Tongue (tissue), 2 donors: ENCODE data around the gene KRT1. TPM values are rescaled to one million over a fixed set of nuclear protein-coding genes. Genes with fewer than 3 reads are reported as not detected.

Experiments used
- DNase-seq: peaks from one replicate; pipeline ENCODE4 v3.0.0-alpha.2; 2015
- total RNA-seq: library from RNA; depleted of rRNA; stranded (reverse); fragments of >200 nt; gene quantifications from one replicate; pipeline ENCODE4 v1.2.3, GENCODE V29; 2014

The KRT1 gene
- total RNA-seq, 1 donor from 2014 or later, result not detected

DNA sequence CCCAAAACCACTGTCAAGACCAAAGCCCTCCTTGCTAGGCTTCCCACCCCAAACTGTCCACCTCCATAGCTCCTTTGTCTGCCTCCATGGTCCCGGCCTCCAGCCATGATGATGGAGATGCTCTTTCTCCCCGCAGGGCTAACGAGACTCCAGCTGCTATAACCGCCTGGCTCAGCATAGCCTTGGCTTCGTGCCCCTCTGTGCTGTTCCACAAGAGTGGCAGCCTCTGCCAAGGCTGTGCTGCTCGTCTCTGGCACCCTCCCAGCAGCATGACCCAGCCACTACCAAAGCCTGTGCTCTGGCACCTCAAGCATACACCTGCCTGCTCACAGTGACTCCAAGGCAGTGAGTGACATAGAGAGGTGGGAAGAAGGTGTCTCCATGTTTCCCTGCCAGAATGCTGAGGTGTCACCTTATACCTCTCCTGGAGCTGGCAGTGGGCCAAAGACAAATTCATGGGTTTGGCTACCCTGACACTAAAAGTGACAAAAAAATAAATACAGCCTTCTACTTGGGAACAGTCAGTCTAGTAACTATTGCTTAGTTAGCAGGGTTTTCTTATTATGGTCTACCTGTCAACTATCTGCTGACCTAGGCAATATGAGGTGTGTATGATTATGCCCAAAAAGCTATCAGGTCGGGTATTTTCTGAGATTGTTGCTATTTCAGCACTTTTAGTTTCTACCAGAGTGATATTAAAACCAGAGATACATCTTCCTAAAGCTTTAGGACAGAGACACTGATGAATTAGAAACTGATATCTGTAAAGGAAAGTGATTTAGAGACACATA, 45.7 kb downstream of the KRT1 start:
- DNase-seq, result peak; percentile 88

DNA sequence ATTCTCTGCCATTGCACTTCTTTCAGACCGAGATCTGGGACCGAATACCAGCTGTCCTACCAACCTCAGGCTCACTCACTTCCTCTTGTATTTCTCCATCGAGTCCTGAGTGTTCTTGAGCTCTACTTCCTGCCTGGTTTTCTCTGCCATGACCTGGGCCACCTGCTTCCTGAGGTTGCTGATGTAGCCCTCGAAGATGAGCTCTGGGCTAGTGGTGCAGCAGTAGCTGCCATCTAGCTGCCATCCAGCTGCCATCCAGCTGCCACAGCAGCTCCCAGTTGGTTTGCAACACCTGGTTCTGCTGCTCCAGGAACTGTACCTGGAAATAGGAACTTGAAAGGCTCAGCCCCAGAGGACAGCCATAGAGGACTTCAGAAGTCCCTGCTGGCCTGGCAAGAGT, 46.8 kb downstream of the KRT1 start:
- no peak for DNase-seq

DNA sequence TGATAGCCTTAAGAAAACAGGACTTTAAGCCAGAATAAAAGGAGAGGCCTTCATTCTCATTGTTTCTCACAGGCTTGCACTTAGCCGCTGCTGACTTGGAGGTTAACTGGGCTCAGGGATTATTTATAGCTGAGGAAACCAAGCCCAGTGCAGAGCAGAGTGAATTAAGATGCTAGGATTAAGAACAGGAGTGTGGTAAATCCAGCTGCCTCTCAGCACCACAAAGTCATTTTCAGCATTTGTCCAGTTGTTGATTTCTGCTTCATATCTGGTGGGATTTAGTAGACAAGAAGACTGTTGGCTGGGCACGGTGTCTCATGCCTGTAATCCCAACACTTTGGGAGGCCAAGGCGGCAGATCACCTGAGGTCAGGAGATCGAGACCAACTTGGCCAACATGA, 47.6 kb downstream of the KRT1 start:
- peak; percentile 8 for DNase-seq

DNA sequence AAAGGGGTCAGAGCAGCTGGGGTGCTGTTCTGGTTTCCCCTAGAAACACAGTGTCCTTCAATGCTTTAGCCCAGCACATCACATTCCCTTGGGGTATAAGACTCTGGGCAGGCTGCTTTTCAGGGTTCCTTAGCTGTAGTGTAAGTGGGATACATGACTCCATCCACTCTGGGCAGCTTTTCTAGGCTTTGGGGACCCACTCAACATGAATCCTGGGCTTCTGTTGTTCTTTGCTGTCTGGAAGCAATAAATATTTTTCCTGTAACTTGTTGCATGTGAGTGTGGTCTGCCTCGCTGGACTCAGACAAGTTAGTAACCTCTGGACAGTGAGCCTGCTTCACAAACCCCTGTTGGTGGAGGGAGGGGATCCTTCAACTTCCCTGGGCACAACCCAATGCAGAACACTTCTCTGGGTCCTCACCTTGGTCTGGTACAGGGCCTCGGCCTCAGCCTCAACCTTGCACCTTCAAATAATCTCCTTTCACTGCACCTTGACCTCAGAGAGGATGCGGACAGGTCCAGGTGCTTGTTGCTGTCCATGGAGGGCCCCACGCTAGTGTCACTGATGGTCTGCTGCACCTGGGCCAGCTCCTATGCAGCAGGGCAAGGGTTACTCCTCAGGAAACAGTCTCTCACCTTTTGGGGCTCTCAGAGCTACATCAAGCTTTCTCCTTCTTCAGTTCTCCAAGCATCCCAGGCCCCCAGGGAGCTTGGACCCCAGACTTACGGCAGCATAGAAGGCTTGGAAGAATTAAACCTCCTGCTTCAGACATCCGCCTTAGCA, 48.3 kb downstream of the KRT1 start:
- DNase-seq, result no peak

DNA sequence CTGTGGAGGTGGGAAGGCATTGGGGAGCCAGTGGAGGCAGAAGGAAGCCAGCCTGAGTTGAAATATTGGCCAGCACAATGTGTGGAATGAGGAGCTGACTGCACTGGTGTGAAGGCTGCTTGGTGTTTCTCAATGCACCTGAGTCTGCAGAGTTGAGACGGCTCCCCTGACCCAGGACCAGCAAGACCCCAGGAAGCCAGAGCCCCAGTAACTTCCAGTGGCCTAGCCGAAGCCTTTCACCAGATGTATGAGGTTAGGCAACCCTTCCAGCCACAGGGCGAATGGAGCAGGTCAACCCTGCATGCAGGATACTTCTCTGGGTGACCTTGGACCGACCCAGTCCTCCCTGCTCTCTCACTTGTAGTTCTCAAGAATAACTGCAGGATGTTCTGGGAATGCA, 48.9 kb downstream of the KRT1 start:
- DNase-seq, result no peak

DNA sequence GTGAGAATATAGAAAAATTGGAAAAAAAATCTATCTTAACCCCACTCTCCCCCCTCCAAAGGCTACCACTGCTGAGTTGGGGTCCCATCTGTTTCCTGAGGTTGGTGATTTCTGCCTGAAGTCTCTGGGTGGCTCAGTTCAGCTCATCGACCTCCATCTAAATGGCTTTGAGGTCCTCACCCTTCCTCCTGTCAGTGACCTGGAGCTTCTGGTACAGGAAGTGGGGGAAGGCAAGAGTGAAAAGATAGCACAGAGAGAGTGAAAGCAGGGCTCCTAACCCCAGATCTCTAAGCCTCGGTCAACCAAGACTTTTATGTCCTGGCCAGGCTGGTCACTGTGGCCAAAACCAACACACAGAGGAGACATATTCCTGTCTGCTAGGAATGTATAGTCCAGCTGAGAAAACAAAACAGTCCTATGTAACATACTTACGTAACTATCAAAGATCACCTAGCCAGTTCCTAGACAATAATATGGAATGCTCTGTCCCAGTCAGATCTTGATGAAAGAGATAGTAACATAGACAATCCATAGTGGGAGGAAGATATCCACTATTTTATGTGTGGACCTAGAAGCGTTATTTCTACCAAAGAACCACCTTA, 49.5 kb downstream of the KRT1 start:
- DNase-seq, result no peak

DNA sequence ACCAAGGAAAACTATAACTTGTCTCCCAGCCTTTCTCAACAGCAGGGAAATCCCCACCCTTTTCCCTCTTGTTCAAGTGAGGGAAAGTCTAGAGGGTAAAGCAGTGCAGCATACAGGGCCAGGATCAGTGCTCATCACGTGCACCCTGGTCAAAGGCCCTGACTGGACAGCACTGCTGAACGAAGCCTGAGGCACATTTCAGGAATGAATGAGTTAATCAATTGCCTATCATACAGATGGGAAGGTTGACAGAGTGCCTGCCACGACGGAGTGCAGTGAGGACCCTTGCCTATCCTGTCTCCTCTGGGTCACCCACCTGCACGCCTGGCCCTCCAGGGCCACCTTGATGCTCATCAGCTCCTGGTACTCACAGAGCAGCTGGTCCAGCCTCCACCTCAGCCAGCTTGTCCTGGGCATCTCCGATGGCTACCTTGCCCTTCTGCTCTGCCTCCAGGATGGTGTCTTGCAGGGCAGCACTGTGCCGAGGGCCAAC, 50.2 kb downstream of the KRT1 start:
- no peak for DNase-seq

DNA sequence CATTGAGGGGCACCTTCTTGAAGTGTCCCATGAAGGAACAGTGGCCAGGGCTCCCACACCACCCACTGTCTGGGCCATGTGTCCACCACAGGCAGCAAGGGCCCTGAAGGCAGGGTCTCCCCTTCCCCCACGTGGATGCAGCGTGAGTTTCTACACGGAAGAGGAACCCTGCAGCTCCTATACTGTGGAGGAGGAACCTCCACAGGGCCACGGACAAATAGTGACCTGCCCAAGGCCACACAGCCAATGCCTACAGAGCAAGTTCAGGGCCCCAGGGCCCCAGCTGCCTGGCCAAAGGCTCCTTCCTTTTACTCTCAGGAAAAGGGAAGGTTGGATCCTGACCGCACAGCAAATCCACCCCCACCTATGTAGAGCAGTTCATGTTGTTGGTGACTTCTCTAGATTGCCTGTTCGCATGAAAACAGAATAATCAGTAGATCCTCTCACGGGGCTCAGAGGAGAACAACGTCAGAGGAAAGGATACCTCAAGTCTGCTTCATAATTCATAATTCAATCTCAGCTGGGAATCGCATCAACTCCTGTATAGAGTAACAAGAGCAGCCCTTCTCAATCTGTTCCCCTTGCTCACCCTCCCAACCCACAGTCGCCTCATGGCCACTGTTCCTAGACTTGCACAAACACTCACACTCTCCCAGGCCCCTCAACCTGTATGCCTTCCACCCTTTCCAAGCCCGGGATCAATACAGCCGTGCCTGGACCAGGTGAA, 50.8 kb downstream of the KRT1 start:
- no peak for DNase-seq

DNA sequence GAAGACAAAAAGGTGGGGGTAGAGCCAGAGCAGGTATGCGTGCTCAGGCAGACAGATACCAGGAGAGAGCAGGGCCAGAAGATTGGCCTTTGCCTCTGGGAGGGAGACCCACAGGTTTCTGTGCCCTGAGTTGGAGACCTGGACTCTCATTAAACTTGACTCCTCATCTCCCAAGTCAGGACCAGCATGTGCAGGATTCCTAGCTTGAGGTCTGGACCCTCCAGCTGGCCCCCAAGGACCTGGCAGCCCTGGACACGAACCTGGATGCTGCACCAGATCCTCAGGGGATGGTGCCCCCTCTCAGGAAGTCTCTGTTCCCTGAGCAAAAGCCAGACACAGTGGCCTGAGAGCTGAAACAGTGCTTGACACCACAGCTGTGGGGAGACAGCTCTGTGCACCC, 51.4 kb downstream of the KRT1 start:
- DNase-seq, result no peak

DNA sequence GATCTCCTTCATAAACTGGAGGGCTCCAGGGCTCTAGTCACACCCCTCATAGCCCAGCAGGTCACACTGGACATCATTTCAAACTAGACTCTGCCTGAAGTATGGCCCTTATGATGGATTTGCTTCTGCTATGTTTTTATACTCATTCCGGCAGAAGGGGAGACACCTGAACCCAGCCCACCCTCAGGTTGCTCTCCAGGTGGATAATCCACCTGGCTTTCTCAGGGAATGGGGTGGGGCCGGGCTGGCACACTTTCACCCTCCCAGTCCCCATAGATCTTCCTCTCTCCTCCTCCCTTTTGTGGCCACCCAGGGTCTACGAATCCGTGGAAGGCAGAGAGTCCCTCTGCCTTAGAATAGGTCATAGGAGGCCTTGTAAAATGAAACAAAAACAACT, 52.1 kb downstream of the KRT1 start:
- no peak for DNase-seq

DNA sequence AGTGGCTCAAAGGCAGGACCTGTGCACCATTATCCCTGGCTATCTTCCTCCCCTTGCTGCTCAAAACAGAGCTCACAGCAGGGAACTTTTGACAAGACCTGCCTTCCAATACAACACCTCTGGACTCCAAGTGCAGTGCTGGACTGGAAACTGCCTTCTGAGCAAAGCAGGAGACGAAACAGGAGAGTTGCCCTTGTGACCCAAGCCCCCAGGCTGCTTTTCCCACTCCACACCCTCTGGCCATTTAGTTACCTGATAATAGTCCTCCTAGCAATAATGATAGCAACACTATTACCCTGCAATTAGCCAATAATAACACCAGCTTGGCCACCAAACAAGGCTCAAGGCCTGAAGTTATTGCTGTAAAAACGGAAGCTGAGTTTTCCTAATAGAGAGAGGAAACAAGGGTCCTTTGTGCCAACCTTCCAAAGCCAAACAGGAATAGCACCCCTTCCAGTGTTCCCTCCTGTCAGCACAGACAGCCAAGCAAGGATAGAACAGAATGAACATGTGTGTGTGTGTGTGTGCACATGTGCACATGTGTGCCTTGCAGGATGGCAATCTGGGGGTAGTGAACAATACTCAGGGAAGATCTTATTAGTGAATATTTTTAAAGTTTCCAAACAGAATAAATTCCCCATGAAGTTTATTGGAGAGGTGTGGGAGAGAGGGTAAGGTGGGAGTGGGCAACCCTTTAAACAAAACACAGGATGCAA, 52.7 kb downstream of the KRT1 start:
- DNase-seq, result no peak

Other genes with a start within 250 kb of the KRT1 start
- 0.21 TPM for gene KRT75, start 246.0 kb downstream of the KRT1 start, total RNA-seq
- gene KRT6B, start 228.3 kb downstream of the KRT1 start, total RNA-seq, result 17.0 TPM
- gene KRT6C, start 206.6 kb downstream of the KRT1 start, total RNA-seq, result 19.3 TPM
- gene KRT6A, start 187.2 kb downstream of the KRT1 start, total RNA-seq, result 299 TPM
- 1,219 TPM for gene KRT5, start 160.0 kb downstream of the KRT1 start, total RNA-seq
- not detected for gene KRT71, start 127.3 kb downstream of the KRT1 start, total RNA-seq
- gene KRT74, start 106.6 kb downstream of the KRT1 start, total RNA-seq, result 0.10 TPM
- gene KRT72, start 78.9 kb downstream of the KRT1 start, total RNA-seq, result 0.21 TPM
- gene KRT73, start 61.8 kb downstream of the KRT1 start, total RNA-seq, result not detected
- not detected for gene KRT2, start 28.2 kb downstream of the KRT1 start, total RNA-seq
- gene KRT77, start 23.1 kb upstream of the KRT1 start, total RNA-seq, result 0.10 TPM
- gene KRT76, start 96.9 kb upstream of the KRT1 start, total RNA-seq, result 0.31 TPM
- gene KRT3, start 115.7 kb upstream of the KRT1 start, total RNA-seq, result not detected
- 420 TPM for gene KRT4, start 133.7 kb upstream of the KRT1 start, total RNA-seq
- gene KRT79, start 153.9 kb upstream of the KRT1 start, total RNA-seq, result 0.21 TPM
- gene KRT78, start 168.6 kb upstream of the KRT1 start, total RNA-seq, result 64.7 TPM
- 42.0 TPM for gene KRT8, start 224.7 kb upstream of the KRT1 start, total RNA-seq